Measurements from ENCODE around the gene PARD3B. TPM values are rescaled to one million over a fixed set of nuclear protein-coding genes. Genes with fewer than 3 reads are reported as not detected.

Gene PARD3B
- total and polyA plus RNA-seq, 2 of the 4 experiments (the other 2 are of a cell fraction), result 3.3 to 15.6 TPM

DNA sequence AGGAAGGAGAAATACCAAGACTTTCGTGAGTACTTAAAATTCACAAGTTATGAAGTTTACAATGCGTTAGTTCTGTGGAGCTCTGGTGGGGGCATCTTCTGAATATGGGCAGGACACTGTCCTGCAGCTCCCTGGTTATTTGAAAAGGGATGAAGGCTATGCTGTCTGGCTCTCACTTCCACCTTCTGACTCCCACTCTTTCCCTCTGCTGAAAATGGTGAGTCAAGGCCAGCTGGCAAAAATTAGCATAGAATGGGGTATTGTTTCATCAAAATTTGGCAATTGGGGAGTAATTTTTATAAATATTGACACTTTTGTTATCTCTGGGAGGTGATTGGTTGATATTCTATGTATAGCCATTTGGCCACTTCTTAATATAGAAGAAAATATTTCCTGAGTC is 177.4 kb downstream of the PARD3B start:
- no peak overlapping the region for H2AK5ac ChIP-seq (ENCODE audit: low read depth, low read length)
- H2BK120ac ChIP-seq (ENCODE audit: low read depth, low read length), result no peak overlapping the region
- no peak overlapping the region for H2BK15ac ChIP-seq (ENCODE audit: low read depth, low read length)
- H4K20me1 ChIP-seq (ENCODE audit: insufficient read depth, low read length), result no peaks in the 10 kb centered on the region
- H3K23ac ChIP-seq (ENCODE audit: low read depth, low read length), result no peak overlapping the region
- DNase-seq (no peak), ATAC-seq (ENCODE audit: low read depth) (no peak)
- no CpG with 5 or more reads among the region's 2 CpGs for WGBS, 2 experiments (ENCODE audit: extremely low coverage in 2 of 2, insufficient read length in 1 of 2)
- no peak overlapping the region for H3K18ac ChIP-seq (ENCODE audit: low read depth, low read length)
- no peak overlapping the region for H2AFZ ChIP-seq (replicated peaks; ENCODE audit: low read length, poor library complexity)
- no peaks in the 10 kb centered on the region for H3K9me1 ChIP-seq (ENCODE audit: insufficient read depth, low read length)
- no peak overlapping the region for H3K4me2 ChIP-seq (ENCODE audit: low read depth, low read length)
- no peak overlapping the region for H2BK20ac ChIP-seq (ENCODE audit: low read depth, low read length)
- H3K56ac ChIP-seq (ENCODE audit: extremely low read depth, insufficient read depth, low read length), result no peak overlapping the region
- H2BK5ac ChIP-seq (ENCODE audit: low read depth, low read length, poor library complexity, severe bottlenecking), result no peak overlapping the region
- H3K79me1 ChIP-seq (ENCODE audit: low read depth in 1 of 2, low read length in 2 of 2), result peaks cover 8 to 11% of the 10 kb centered on the region in 2 experiments; a peak in 3 of 4 replicates
- in situ Hi-C loops (cut with MboI; ENCODE audit: low sequenced_read_pairs) (no loop called here), intact Hi-C loops (cut with micrococcal nuclease) (no loop called here), dilution Hi-C loops (cut with HindIII; ENCODE audit: low sequenced_read_pairs, unreplicated experiment) (no loop called here)
- no peak overlapping the region for H3K4ac ChIP-seq (ENCODE audit: low read depth, low read length)
- no peaks in the 10 kb centered on the region for H3K9me3 ChIP-seq (ENCODE audit: control insufficient read depth, insufficient read depth, low read length)
- no peak overlapping the region for H3K9ac ChIP-seq (ENCODE audit: low read depth, low read length)
- no peak overlapping the region for H3K14ac ChIP-seq (replicated peaks; ENCODE audit: low read depth, low read length)
- no peaks in the 10 kb centered on the region for H3K36me3 ChIP-seq (ENCODE audit: control insufficient read depth, insufficient read depth, low read length)
- H4K91ac ChIP-seq (ENCODE audit: insufficient read depth, low read depth, low read length), result no peak overlapping the region
- no peak overlapping the region for H3K4me3 ChIP-seq (ENCODE audit: insufficient read depth, low read depth, low read length)
- no peaks in the 10 kb centered on the region for H3K27me3 ChIP-seq (ENCODE audit: control insufficient read depth, insufficient read depth, low read length)
- ChIA-PET POLR2A (ENCODE audit: unreplicated experiment) (no interaction called here), CTCF (interaction anchor here (0.6 kb wide), 1 partner anchor 31 kb away, joined by 3 read pairs; no protein-coding TSS in a partner anchor)
- no peak overlapping the region for H4K8ac ChIP-seq (ENCODE audit: low read depth in 2 of 2, low read length in 2 of 2)
- H3K27ac ChIP-seq (ENCODE audit: insufficient read depth, low read length), result no peak overlapping the region
- no peak overlapping the region for H2AK9ac ChIP-seq (replicated peaks; ENCODE audit: low read depth, low read length, poor library complexity)
- no peak overlapping the region for H4K5ac ChIP-seq (ENCODE audit: low read depth, low read length)
- no peaks in the 10 kb centered on the region for H3K4me1 ChIP-seq (ENCODE audit: control insufficient read depth, insufficient read depth, low read length)
- no TSS peak for BruUV-seq (replicated peaks)
- TF ChIP-seq POLR2A (IDR thresholded peaks at IDR 0.05; ENCODE audit: low read depth, low read length), result no peak
- no peak for TF ChIP-seq RFX5 (IDR thresholded peaks at IDR 0.05; ENCODE audit: low read depth, low read length)
- no peak for TF ChIP-seq BHLHE40 (IDR thresholded peaks at IDR 0.05; ENCODE audit: low read depth, low read length)
